Breast epithelium (tissue), 4 donors: ENCODE measurements around the gene PIEZO1. TPM values are rescaled to one million over a fixed set of nuclear protein-coding genes. Genes with fewer than 3 reads are reported as not detected.

Source experiments
- DNase-seq, 2 donors: peaks; one replicate each; pipeline ENCODE4 v3.0.0-alpha.2; 2019; ENCODE audit warnings: low spot score in 2 of 2
- H3K27ac ChIP-seq, 2 donors: fragments of 200-600 bp; sonication (generic) in 1 of 2; one replicate each; pipeline ENCODE4 v1.5.1; 2016 to 2019; ENCODE audit warnings: mild to moderate bottlenecking in 1 of 2
- H3K27me3 ChIP-seq, 2 donors: fragments of 200-600 bp; sonication (generic) in 1 of 2; one replicate each; pipeline versions ENCODE4 v1.5.1 to v1.6.0; 2017 to 2019; ENCODE audit warnings: control low read depth in 1 of 2, mild to moderate bottlenecking in 1 of 2
- H3K36me3 ChIP-seq: fragments of 200-600 bp; one replicate; pipeline ENCODE4 v1.5.1; 2019
- H3K4me1 ChIP-seq, 2 donors: fragments of 200-600 bp; sonication (generic); one replicate each; pipeline ENCODE4 v1.5.1; 2016 to 2019; ENCODE audit warnings: control low read depth in 1 of 2
- H3K4me3 ChIP-seq, 3 donors: fragments of 200-600 bp; sonication (generic); 1 replicate in 2 of 3; 2 replicates in 1 of 3; pipeline ENCODE4 v1.5.1; 2016 to 2019; ENCODE audit warnings: mild to moderate bottlenecking in 3 of 3, moderate library complexity in 2 of 3
- H3K9me3 ChIP-seq, 2 donors: fragments of 200-600 bp; sonication (generic) in 1 of 2; one replicate each; pipeline ENCODE4 v1.5.1; 2016 to 2019; ENCODE audit warnings: control low read depth in 1 of 2
- CTCF ChIP-seq, 3 donors: fragments of 450-650 bp; IDR thresholded peaks; one replicate each; pipeline ENCODE4 v1.5.1; 2016 to 2017; ENCODE audit warnings: antibody characterized with exemption in 3 of 3, mild to moderate bottlenecking in 3 of 3, moderate library complexity in 3 of 3
- POLR2A ChIP-seq: fragments of 450-650 bp; IDR thresholded peaks from one replicate; pipeline ENCODE4 v1.6.1; 2016; ENCODE audit warnings: antibody characterized with exemption, mild to moderate bottlenecking, moderate library complexity
- POLR2AphosphoS5 ChIP-seq, 3 donors: sonication (generic); formaldehyde crosslinking; IDR thresholded peaks; one replicate each; pipeline ENCODE4 v1.6.1; 2017; ENCODE audit warnings: antibody characterized with exemption in 3 of 3
- intact Hi-C: fragments of 100-400 bp; cut with DNase I; formaldehyde crosslinking; loops from one replicate; pipeline ENCODE4 v1.15.1; 2023; ENCODE audit warnings: low total_unique reads
- total RNA-seq, 3 donors: library from RNA; depleted of rRNA; stranded (reverse); fragments of >200 nt; gene quantifications; one replicate each; pipeline ENCODE4 v1.1.0, GENCODE V29; 2016

PIEZO1 gene
- total RNA-seq, 3 donors from 2014 or later, result 90.7 to 181 (median 135) TPM

- intact Hi-C loops, result no loop called here
- Histone ChIP-seq H3K36me3 (no peaks in the 10 kb centered on the region), H3K9me3 (no peaks in the 10 kb centered on the region), H3K27me3 (no peaks in the 10 kb centered on the region), H3K4me3 (peak overlapping the region in 2 of 3 donors; percentile 34 to 58), H3K27ac (peak overlapping the region; percentile 90 to 93), H3K4me1 (peaks cover 33 to 52% of the 10 kb centered on the region in 2 donors)
- no peak for DNase-seq
- TF ChIP-seq POLR2AphosphoS5 (IDR thresholded peaks at IDR 0.05) (no peak), CTCF (IDR thresholded peaks at IDR 0.05) (no peak), POLR2A (no peak)
These were observed 13.7 kb downstream of the PIEZO1 start for GRCh38 chr16:88771294-88771772.

- no peaks in the 10 kb centered on the region for H3K36me3 ChIP-seq
- peak overlapping the region in 2 of 3 donors; percentile 34 to 58 for H3K4me3 ChIP-seq
- H3K9me3 ChIP-seq, result no peaks in the 10 kb centered on the region
- intact Hi-C loops, result no loop called here
- peak overlapping the region; percentile 90 to 93 for H3K27ac ChIP-seq
- DNase-seq, result peak in 1 of 2 donors; percentile 74
- no peak for TF ChIP-seq CTCF (IDR thresholded peaks at IDR 0.05)
- TF ChIP-seq POLR2A, result no peak
- peak in 1 of 3 donors; percentile 26 for TF ChIP-seq POLR2AphosphoS5 (IDR thresholded peaks at IDR 0.05)
- peaks cover 33 to 56% of the 10 kb centered on the region in 2 donors for H3K4me1 ChIP-seq
- H3K27me3 ChIP-seq, result no peaks in the 10 kb centered on the region
These were observed 14.3 kb downstream of the PIEZO1 start for GRCh38 chr16:88770461-88771293.

- intact Hi-C loops, result no loop called here
- DNase-seq, result peak in 1 of 2 donors; percentile 84
- Histone ChIP-seq H3K36me3 (no peaks in the 10 kb centered on the region), H3K4me3 (peak overlapping the region in 2 of 3 donors; percentile 34 to 58), H3K4me1 (peaks cover 34 to 57% of the 10 kb centered on the region in 2 donors), H3K27me3 (no peaks in the 10 kb centered on the region), H3K27ac (peak overlapping the region; percentile 90 to 93), H3K9me3 (no peaks in the 10 kb centered on the region)
- no peak for TF ChIP-seq POLR2A
- peak in 1 of 3 donors; percentile 40 for TF ChIP-seq POLR2AphosphoS5 (IDR thresholded peaks at IDR 0.05)
- TF ChIP-seq CTCF (IDR thresholded peaks at IDR 0.05), result no peak
These were observed 15.2 kb downstream of the PIEZO1 start for GRCh38 chr16:88769617-88770460.

GRCh38 chr16:88768071-88768783, 16.8 kb downstream of the PIEZO1 start:
- Histone ChIP-seq H3K9me3 (no peaks in the 10 kb centered on the region), H3K4me3 (peak overlapping the region in 2 of 3 donors; percentile 23 to 58), H3K4me1 (peaks cover 42 to 54% of the 10 kb centered on the region in 2 donors), H3K27ac (peak overlapping the region; percentile 90 to 93), H3K36me3 (no peaks in the 10 kb centered on the region), H3K27me3 (no peaks in the 10 kb centered on the region)
- peak in 1 of 2 donors; percentile 64 for DNase-seq
- intact Hi-C loops, result no loop called here
- TF ChIP-seq CTCF (IDR thresholded peaks at IDR 0.05), result no peak
- TF ChIP-seq POLR2AphosphoS5 (IDR thresholded peaks at IDR 0.05), result no peak
- no peak for TF ChIP-seq POLR2A
